ENCODE data around the gene GREB1.

GREB1 gene

DNA sequence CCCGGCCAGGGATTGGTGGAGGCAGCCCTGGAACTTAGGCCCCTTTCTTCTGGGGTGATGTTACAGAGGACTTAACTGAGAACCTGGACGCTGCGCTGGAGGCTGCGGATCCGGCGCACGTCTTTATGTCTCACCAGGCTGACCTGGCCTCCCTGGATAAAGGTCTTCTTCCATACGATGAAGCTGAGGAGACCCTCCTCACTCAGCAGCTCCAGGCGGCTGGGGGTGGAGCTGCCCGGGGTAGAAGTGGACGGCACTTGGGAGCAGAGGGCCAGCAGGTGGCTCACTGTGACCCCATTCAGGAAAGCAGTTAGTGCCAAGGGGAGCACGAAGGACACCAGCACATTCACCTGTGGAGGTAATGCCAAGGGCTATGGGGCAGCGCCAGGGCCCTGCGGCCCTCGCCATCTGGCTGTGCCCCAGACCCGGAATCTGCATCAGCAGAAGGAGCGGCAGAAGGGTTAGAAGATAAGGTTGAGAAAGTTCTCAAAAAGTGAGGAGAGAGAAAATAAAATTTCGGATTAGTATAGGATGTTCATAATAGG lies 128.1 kb downstream of the GREB1 start:
- TF ChIP-seq, protein P1, sequence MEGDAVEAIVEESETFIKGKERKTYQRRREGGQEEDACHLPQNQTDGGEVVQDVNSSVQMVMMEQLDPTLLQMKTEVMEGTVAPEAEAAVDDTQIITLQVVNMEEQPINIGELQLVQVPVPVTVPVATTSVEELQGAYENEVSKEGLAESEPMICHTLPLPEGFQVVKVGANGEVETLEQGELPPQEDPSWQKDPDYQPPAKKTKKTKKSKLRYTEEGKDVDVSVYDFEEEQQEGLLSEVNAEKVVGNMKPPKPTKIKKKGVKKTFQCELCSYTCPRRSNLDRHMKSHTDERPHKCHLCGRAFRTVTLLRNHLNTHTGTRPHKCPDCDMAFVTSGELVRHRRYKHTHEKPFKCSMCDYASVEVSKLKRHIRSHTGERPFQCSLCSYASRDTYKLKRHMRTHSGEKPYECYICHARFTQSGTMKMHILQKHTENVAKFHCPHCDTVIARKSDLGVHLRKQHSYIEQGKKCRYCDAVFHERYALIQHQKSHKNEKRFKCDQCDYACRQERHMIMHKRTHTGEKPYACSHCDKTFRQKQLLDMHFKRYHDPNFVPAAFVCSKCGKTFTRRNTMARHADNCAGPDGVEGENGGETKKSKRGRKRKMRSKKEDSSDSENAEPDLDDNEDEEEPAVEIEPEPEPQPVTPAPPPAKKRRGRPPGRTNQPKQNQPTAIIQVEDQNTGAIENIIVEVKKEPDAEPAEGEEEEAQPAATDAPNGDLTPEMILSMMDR (conservative IDR thresholded peaks at IDR 0.05; ENCODE audit: low read depth, low read length) = no peak
- no peak overlapping the region for H3K4me3 ChIP-seq (ENCODE audit: low read depth, low read length)
- DNase-seq (ENCODE audit: low read depth) = no peak

- no peak overlapping the region for H3K4me3 ChIP-seq (ENCODE audit: low read depth, low read length)
- TF ChIP-seq, protein P1 (conservative IDR thresholded peaks at IDR 0.05; ENCODE audit: low read depth, low read length) = no peak
- no peak for DNase-seq (ENCODE audit: low read depth)
Observed at GRCh38 chr2:11662882-11663281, 129.0 kb downstream of the GREB1 start.

- no peak overlapping the region for H3K4me3 ChIP-seq (ENCODE audit: low read depth, low read length)
- TF ChIP-seq, protein P1 (conservative IDR thresholded peaks at IDR 0.05; ENCODE audit: low read depth, low read length) = no peak
- DNase-seq (ENCODE audit: low read depth) = peak; percentile 19
Observed at GRCh38 chr2:11663427-11663826, 129.6 kb downstream of the GREB1 start.

DNA sequence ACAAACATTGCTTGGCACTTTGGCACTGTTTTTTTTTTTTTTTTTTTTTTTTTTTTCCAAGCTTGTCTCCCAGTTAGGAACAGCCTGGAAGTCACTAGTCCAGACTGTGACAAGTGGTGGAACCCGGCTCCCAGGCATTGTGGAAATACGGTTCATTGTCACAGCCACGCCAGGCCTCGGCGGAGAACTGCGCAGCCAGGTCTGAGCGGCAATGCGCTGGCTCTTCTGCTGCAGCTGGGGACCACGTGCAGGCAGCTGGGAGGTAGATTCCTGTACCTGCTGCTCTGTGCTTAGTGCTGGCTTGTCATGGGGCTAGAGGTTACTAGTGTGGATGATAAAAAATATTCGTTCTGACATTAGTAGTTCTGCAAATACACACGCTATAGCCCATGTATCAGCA lies 131.2 kb downstream of the GREB1 start:
- no peak for DNase-seq (ENCODE audit: low read depth)
- TF ChIP-seq, protein P1 (conservative IDR thresholded peaks at IDR 0.05; ENCODE audit: low read depth, low read length) = no peak
- H3K4me3 ChIP-seq (ENCODE audit: low read depth, low read length) = no peak overlapping the region

DNA sequence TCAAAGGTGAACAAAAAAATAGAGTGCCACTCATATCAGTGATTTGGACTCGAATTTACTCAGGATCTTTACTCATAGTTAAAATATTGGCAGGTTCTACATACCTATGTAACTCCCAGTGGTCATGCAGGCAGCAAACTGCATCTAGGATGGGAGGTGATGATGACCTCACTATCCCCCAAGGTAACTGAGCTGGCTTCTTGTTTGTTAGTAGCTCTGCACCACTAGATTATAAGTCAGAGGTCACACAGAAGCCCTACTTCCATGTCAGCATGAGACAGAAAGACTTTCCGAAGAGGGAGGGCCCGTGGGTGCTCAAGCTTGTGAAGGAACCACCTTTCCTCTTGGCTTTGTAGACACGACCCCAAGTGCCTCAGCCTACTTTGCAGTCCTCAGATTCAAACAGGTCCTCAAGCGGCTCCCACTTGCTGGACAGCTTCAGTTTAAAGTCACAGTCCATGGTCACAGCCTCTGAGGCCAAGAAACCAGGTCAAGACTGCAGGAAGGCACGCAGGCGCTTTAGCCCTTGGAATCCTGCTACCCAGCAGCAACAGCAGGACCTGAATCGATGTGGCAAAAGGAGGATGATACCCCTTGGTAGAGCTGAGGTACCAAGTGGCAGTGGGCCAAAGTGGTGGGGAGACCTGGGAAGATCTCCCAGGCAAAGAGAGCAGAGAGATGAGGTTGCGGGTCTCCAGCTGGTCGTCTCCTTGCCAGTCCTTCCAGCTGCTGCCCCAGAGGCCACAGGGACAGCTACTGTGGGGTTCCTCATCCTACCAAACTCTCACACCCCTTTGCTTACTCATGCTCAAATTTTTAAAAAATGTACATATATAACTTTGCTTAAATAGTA lies 131.9 kb downstream of the GREB1 start:
- H3K4me3 ChIP-seq (ENCODE audit: low read depth, low read length) = no peak overlapping the region
- TF ChIP-seq, protein P1 (conservative IDR thresholded peaks at IDR 0.05; ENCODE audit: low read depth, low read length) = no peak
- no peak for DNase-seq (ENCODE audit: low read depth)

GRCh38 chr2:11667194-11667593 lies 133.3 kb downstream of the GREB1 start:
- TF ChIP-seq, protein P1 (conservative IDR thresholded peaks at IDR 0.05; ENCODE audit: low read depth, low read length) = no peak
- H3K4me3 ChIP-seq (ENCODE audit: low read depth, low read length) = no peak overlapping the region
- DNase-seq (ENCODE audit: low read depth) = no peak

Data from choroid plexus epithelial cell (primary cell).